Vagina (tissue), 2 donors: ENCODE results near the gene TSPAN32. TPM values are rescaled to one million over a fixed set of nuclear protein-coding genes. Genes with fewer than 3 reads are reported as not detected.

Experiments used
- DNase-seq, 2 donors: peaks; one replicate each; pipeline ENCODE4 v3.0.0-alpha.2; 2017; ENCODE audit errors: extremely low spot score in 2 of 2
- H3K27ac ChIP-seq: fragments of 200-600 bp; sonication (generic); one replicate; pipeline ENCODE4 v1.5.1; 2019
- H3K27me3 ChIP-seq: fragments of 200-600 bp; sonication (generic); one replicate; pipeline ENCODE4 v1.5.1; 2019
- H3K36me3 ChIP-seq, 2 donors: fragments of 200-600 bp; sonication (generic); one replicate each; pipeline ENCODE4 v1.5.1; 2017 to 2019
- H3K4me1 ChIP-seq: fragments of 200-600 bp; sonication (generic); one replicate; pipeline ENCODE4 v1.5.1; 2019
- H3K4me3 ChIP-seq, 2 donors: fragments of 200-600 bp; sonication (generic); 1 replicate in 1 of 2; 2 replicates in 1 of 2; pipeline ENCODE4 v1.5.1; 2016 to 2019
- H3K9me3 ChIP-seq: fragments of 200-600 bp; sonication (generic); one replicate; pipeline ENCODE4 v1.5.1; 2019
- POLR2A ChIP-seq, 2 donors: fragments of 450-650 bp; IDR thresholded peaks; one replicate each; pipeline ENCODE4 v1.6.1; 2017; ENCODE audit warnings: antibody characterized with exemption in 2 of 2, mild to moderate bottlenecking in 2 of 2, moderate library complexity in 2 of 2
- POLR2AphosphoS5 ChIP-seq, 2 donors: sonication (generic); formaldehyde crosslinking; IDR thresholded peaks; one replicate each; pipeline ENCODE4 v1.9.0; 2017; ENCODE audit warnings: antibody characterized with exemption in 2 of 2, mild to moderate bottlenecking in 2 of 2, low read depth in 1 of 2; ENCODE audit not compliant: insufficient read depth in 1 of 2
- intact Hi-C: fragments of 100-400 bp; cut with DNase I; formaldehyde crosslinking; loops from one replicate; pipeline ENCODE4 v1.15.1; 2023
- total RNA-seq: library from RNA; depleted of rRNA; stranded (reverse); fragments of >200 nt; gene quantifications from one replicate; pipeline ENCODE4 v1.2.3, GENCODE V29; 2016
- TF ChIP-seq, protein P1 (sequence below), 3 experiments: fragments of 450-650 bp in 2 of 3; fragments of 200-600 bp in 1 of 3; sonication (generic) in 1 of 3; IDR thresholded peaks; one replicate each; pipeline ENCODE4 v1.5.1; 2017 to 2019; ENCODE audit warnings: antibody characterized with exemption in 3 of 3, mild to moderate bottlenecking in 2 of 3, moderate library complexity in 2 of 3

TSPAN32 gene
- total RNA-seq, 1 donor from 2014 or later: 3.7 TPM

DNA sequence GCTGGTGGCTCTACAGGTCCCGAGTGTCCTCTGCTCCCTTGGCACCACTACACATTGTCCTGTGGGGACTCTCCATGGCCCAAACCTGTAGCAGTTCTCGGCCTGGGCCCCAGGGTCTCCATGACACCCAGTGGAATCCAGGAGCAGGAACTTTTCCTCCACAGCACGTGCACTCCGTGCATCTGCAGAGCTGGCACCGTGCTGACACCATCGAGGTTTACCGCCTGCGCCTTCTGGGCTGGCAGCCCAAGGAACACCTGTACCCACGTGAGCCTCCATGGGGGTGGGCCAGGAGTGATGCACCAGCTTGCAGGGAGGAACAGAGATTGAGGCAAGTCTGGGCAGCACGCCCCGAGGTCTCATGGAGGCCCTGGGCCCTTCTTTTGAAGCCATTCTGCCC lies 25.2 kb downstream of the TSPAN32 start:
- no peaks in the 10 kb centered on the region for H3K27me3 ChIP-seq
- H3K4me1 ChIP-seq: peaks cover 9% of the 10 kb centered on the region
- no peaks in the 10 kb centered on the region for H3K36me3 ChIP-seq
- H3K4me3 ChIP-seq: no peak overlapping the region
- TF ChIP-seq POLR2A (IDR thresholded peaks at IDR 0.05) (no peak), POLR2AphosphoS5 (IDR thresholded peaks at IDR 0.05; ENCODE audit: insufficient read depth in 1 of 2, low read depth in 1 of 2) (no peak)
- TF ChIP-seq, protein P1, sequence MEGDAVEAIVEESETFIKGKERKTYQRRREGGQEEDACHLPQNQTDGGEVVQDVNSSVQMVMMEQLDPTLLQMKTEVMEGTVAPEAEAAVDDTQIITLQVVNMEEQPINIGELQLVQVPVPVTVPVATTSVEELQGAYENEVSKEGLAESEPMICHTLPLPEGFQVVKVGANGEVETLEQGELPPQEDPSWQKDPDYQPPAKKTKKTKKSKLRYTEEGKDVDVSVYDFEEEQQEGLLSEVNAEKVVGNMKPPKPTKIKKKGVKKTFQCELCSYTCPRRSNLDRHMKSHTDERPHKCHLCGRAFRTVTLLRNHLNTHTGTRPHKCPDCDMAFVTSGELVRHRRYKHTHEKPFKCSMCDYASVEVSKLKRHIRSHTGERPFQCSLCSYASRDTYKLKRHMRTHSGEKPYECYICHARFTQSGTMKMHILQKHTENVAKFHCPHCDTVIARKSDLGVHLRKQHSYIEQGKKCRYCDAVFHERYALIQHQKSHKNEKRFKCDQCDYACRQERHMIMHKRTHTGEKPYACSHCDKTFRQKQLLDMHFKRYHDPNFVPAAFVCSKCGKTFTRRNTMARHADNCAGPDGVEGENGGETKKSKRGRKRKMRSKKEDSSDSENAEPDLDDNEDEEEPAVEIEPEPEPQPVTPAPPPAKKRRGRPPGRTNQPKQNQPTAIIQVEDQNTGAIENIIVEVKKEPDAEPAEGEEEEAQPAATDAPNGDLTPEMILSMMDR (IDR thresholded peaks at IDR 0.05): no peak
- H3K27ac ChIP-seq: no peak overlapping the region
- no peaks in the 10 kb centered on the region for H3K9me3 ChIP-seq
- intact Hi-C loops: no loop called here
- no peak for DNase-seq

DNA sequence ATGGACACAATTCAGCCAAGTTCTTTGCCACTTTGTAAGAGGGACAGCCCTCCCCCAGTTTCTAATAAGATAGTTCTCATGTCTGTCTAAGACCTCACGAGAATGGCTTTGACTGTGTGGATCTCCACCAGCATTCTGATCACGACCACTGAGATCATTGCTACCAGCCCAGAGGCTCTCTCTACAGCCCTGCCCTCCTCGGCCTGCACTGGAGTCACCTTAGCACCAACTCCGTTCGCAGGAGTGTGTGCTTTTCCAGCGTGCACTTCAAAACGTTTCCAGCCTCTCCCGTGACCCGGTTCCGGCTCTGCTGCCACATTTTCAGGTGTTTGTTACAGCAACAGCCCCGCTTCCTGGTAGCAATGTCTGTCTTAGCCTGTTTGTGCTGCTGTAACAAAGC lies 26.2 kb downstream of the TSPAN32 start:
- no peaks in the 10 kb centered on the region for H3K27me3 ChIP-seq
- no peak overlapping the region for H3K27ac ChIP-seq
- no peak overlapping the region for H3K4me3 ChIP-seq
- no peaks in the 10 kb centered on the region for H3K36me3 ChIP-seq
- no peak for DNase-seq
- H3K4me1 ChIP-seq: peaks cover 9% of the 10 kb centered on the region
- TF ChIP-seq, protein P1 (IDR thresholded peaks at IDR 0.05): no peak
- TF ChIP-seq POLR2AphosphoS5 (IDR thresholded peaks at IDR 0.05; ENCODE audit: insufficient read depth in 1 of 2, low read depth in 1 of 2) (no peak), POLR2A (IDR thresholded peaks at IDR 0.05) (no peak)
- H3K9me3 ChIP-seq: no peaks in the 10 kb centered on the region
- intact Hi-C loops: no loop called here

DNA sequence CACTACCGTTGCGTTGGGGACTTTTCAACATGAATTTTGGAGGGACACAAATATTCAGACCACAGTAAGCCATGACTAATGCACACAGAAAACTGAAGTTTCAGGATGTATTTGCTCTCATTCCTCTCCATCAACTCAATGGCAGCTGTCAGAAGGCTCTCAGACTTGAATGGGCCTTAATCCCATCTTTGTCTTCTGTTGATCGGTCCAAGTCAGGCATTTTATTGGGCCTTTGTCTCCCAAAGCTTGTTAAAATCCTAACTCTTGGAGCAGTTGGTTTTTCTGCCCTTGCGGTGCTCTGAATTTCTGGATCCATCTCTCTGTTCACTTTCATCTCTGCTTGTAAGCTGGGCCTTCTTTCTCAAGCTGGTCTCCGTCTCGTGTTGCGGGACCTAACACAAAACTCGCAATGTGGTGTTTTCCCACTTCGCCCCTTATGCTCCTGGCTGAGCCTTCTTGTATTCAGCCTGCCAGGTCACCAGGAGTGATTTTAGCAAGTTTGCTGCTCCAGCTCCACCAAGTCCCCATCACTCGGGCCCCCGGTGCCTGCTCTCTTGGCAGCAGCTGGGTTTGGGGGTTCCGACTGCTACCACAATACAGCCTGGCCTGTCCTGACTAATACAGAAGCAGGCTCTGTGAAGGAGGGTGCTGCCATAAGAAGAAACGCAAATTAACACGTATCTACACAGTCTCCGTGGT lies 27.0 kb downstream of the TSPAN32 start:
- H3K9me3 ChIP-seq: no peaks in the 10 kb centered on the region
- TF ChIP-seq POLR2AphosphoS5 (IDR thresholded peaks at IDR 0.05; ENCODE audit: insufficient read depth in 1 of 2, low read depth in 1 of 2) (no peak), POLR2A (IDR thresholded peaks at IDR 0.05) (no peak)
- TF ChIP-seq, protein P1 (IDR thresholded peaks at IDR 0.05): no peak
- H3K4me3 ChIP-seq: no peak overlapping the region
- intact Hi-C loops: no loop called here
- H3K27ac ChIP-seq: no peak overlapping the region
- H3K27me3 ChIP-seq: no peaks in the 10 kb centered on the region
- peaks cover 9% of the 10 kb centered on the region for H3K4me1 ChIP-seq
- no peak for DNase-seq
- no peaks in the 10 kb centered on the region for H3K36me3 ChIP-seq

DNA sequence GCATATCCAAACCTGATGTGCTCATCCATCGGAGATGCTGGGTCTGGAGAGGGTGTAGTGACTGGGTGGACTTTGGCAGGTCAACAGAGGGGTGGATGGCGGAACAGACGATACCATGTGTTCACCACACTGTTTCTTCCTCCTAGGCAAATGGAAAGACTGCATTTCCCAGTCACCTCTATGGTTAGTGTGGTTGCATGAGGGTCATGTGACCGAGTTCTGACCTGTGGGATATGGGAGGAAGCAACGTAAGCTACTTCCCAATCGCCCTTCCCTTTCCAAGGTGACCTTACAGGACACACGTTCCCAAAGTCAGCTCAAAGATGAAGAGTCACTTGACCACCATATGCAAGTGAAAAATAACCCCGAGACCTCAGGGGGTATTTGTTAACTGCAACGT lies 27.7 kb downstream of the TSPAN32 start:
- intact Hi-C loops: no loop called here
- H3K36me3 ChIP-seq: no peaks in the 10 kb centered on the region
- no peaks in the 10 kb centered on the region for H3K9me3 ChIP-seq
- H3K4me1 ChIP-seq: peaks cover 9% of the 10 kb centered on the region
- H3K4me3 ChIP-seq: no peak overlapping the region
- no peaks in the 10 kb centered on the region for H3K27me3 ChIP-seq
- DNase-seq: no peak
- no peak overlapping the region for H3K27ac ChIP-seq
- TF ChIP-seq, protein P1 (IDR thresholded peaks at IDR 0.05): no peak
- TF ChIP-seq POLR2AphosphoS5 (IDR thresholded peaks at IDR 0.05; ENCODE audit: insufficient read depth in 1 of 2, low read depth in 1 of 2) (no peak), POLR2A (IDR thresholded peaks at IDR 0.05) (no peak)

DNA sequence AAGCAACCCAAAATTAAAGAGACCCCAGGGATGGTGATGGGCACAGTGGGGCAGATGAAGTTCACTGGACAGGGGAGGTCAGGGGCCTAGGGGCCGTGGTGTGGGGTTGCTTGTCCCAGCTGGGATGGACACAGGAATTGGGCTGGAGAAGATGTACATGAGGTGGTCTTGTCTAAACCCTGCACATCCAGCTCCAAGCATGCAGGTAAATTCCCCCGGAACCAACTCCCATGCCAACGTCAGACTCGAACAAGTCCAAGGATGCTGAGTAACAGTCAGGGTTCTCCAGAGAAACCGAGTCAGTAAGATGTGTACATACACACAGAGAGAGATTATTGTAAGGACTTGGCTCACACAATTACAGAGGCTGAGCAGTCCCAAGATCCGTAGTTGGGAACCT lies 28.9 kb downstream of the TSPAN32 start:
- intact Hi-C loops: no loop called here
- H3K9me3 ChIP-seq: no peaks in the 10 kb centered on the region
- no peaks in the 10 kb centered on the region for H3K36me3 ChIP-seq
- TF ChIP-seq POLR2A (IDR thresholded peaks at IDR 0.05): no peak
- TF ChIP-seq, protein P1 (IDR thresholded peaks at IDR 0.05): no peak
- no peak for TF ChIP-seq POLR2AphosphoS5 (IDR thresholded peaks at IDR 0.05; ENCODE audit: insufficient read depth in 1 of 2, low read depth in 1 of 2)
- peaks cover 9% of the 10 kb centered on the region for H3K4me1 ChIP-seq
- no peak overlapping the region for H3K27ac ChIP-seq
- H3K4me3 ChIP-seq: no peak overlapping the region
- no peak for DNase-seq
- H3K27me3 ChIP-seq: no peaks in the 10 kb centered on the region
